Spinal cord (tissue), 10 donors: Measurements from ENCODE around the gene PLK5. TPM values are rescaled to one million over a fixed set of nuclear protein-coding genes. Genes with fewer than 3 reads are reported as not detected.
"Not testable (repeated sequence)": the region's sequence is repeated elsewhere in the genome, so short reads cannot be mapped to it uniquely, and the experiment has no call there.

ENCODE experiments used
- DNase-seq, 6 donors: peaks; one replicate each; pipeline versions ENCODE4 v3.0.0 to v3.0.0-alpha.2; 2013 to 2015; ENCODE audit warnings: low spot score in 6 of 6, low read depth in 4 of 6
- H3K27ac ChIP-seq: one replicate; pipeline ENCODE4 v1.5.1; 2013; ENCODE audit warnings: low read depth, low read length, control low read depth
- H3K27me3 ChIP-seq: one replicate; pipeline ENCODE4 v1.6.1; 2013; ENCODE audit warnings: low read length; ENCODE audit not compliant: control insufficient read depth, insufficient read depth
- H3K36me3 ChIP-seq: one replicate; pipeline ENCODE4 v1.6.1; 2013; ENCODE audit warnings: low read length; ENCODE audit not compliant: control insufficient read depth, insufficient read depth
- H3K4me1 ChIP-seq: one replicate; pipeline ENCODE4 v1.6.1; 2013; ENCODE audit warnings: low read length; ENCODE audit not compliant: control insufficient read depth, insufficient read depth
- H3K4me3 ChIP-seq: one replicate; pipeline ENCODE4 v1.5.1; 2013; ENCODE audit warnings: low read depth, low read length, control low read depth
- H3K9me3 ChIP-seq: one replicate; pipeline ENCODE4 v1.6.1; 2013; ENCODE audit warnings: low read length; ENCODE audit not compliant: control insufficient read depth, insufficient read depth
- WGBS: methylation state at CpG from one replicate; pipeline ENCODE4 v1.1.5; 2013; ENCODE audit warnings: missing lambda C conversion rate; ENCODE audit not compliant: insufficient coverage; 5-methylcytosine and 5-hydroxymethylcytosine counted together
- long read RNA-seq, 4 donors: transcript quantifications; one replicate each; lab custom pipeline, GENCODE V29; 2026
- polyA plus RNA-seq, 2 donors: library from polyadenylated mRNA; unstranded; fragments of 120-200 nt; gene quantifications; one replicate each; pipeline ENCODE4 v1.2.1, GENCODE V29; 2013; ENCODE audit not compliant: insufficient read length in 2 of 2
- total RNA-seq, 2 donors: library from RNA; depleted of rRNA in 1 of 2; stranded (reverse); fragments of 120-200 nt in 1 of 2; fragments of >200 nt in 1 of 2; gene quantifications; one replicate each; pipeline versions ENCODE4 v1.2.3 to v1.2.4, GENCODE V29; 2013 to 2014
- donor health status: healthy.

Gene PLK5
- total RNA-seq (under 1 TPM; 0.59 to 0.66 TPM), polyA plus RNA-seq (1 to 10 TPM; 4.2 to 5.9 TPM)
- long read RNA-seq, donor 1, partial matches to known transcripts: 1,069 of 1,087 reads
- long read RNA-seq, donor 1, other reads (novel, unspliced or antisense): 18 of 1,087 reads
- long read RNA-seq, donor 2, partial matches to known transcripts: 0 of 1 reads
- long read RNA-seq, donor 2, other reads (novel, unspliced or antisense): 0 of 1 reads
- long read RNA-seq, donor 3: 0 reads
- long read RNA-seq, donor 4, partial matches to known transcripts: 1,534 of 1,557 reads
- long read RNA-seq, donor 4, other reads (novel, unspliced or antisense): 23 of 1,557 reads

GRCh38 chr19:1523412-1524286 lies at the start of gene PLK5:
Gene PLK5 (plus strand): TSS chr19:1524077. CDS start chr19:1526997, 2,920 bp downstream.
- 7% methylated on average over 92 of the region's 92 CpGs for WGBS
- Histone ChIP-seq H3K4me1 (peaks cover 29% of the 10 kb centered on the region), H3K27ac (no peak within 1 kb of the TSS), H3K9me3 (no peaks in the 10 kb centered on the region), H3K27me3 (peaks cover 20% of the 10 kb centered on the region), H3K36me3 (peaks cover 25% of the 10 kb centered on the region), H3K4me3 (no peak within 1 kb of the TSS)
- DNase-seq: peak in 2 of 6 donors; percentile 48 to 50

- no peak for DNase-seq
- Histone ChIP-seq H3K9me3 (no peaks in the 10 kb centered on the region), H3K4me3 (no peak overlapping the region), H3K36me3 (peaks cover 70% of the 10 kb centered on the region), H3K4me1 (peaks cover 89% of the 10 kb centered on the region), H3K27ac (peak overlapping the region; percentile 75), H3K27me3 (peaks cover 16% of the 10 kb centered on the region)
- WGBS: 82% methylated on average over 26 of the region's 26 CpGs
Observed at GRCh38 chr19:1474765-1475351, 49.0 kb upstream of the PLK5 start.

- 90% methylated on average over 31 of the region's 31 CpGs for WGBS
- no peaks in the 10 kb centered on the region for H3K9me3 ChIP-seq
- no peak for DNase-seq
- peaks cover 10% of the 10 kb centered on the region for H3K27me3 ChIP-seq
- no peak overlapping the region for H3K27ac ChIP-seq
- peaks cover 79% of the 10 kb centered on the region for H3K4me1 ChIP-seq
- H3K4me3 ChIP-seq: no peak overlapping the region
- H3K36me3 ChIP-seq: peaks cover 59% of the 10 kb centered on the region
Observed at GRCh38 chr19:1475751-1476437, 48.0 kb upstream of the PLK5 start.

GRCh38 chr19:1477056-1477455 lies 46.8 kb upstream of the PLK5 start:
- 91% methylated on average over 7 of the region's 9 CpGs for WGBS
- Histone ChIP-seq H3K4me1 (peaks cover 67% of the 10 kb centered on the region), H3K36me3 (peaks cover 56% of the 10 kb centered on the region)
- H3K27me3 ChIP-seq, DNase-seq, H3K9me3 ChIP-seq, H3K4me3 ChIP-seq, H3K27ac ChIP-seq: not testable (repeated sequence)

- under 1% methylated on average over 68 of the region's 71 CpGs for WGBS
- peaks cover 52% of the 10 kb centered on the region for H3K36me3 ChIP-seq
- peaks cover 46% of the 10 kb centered on the region for H3K4me1 ChIP-seq
- H3K27me3 ChIP-seq: no peaks in the 10 kb centered on the region
- no peak within 1 kb of the TSS for H3K27ac ChIP-seq
- H3K4me3 ChIP-seq: peak within 1 kb of the TSS; percentile 74
- peak; percentile 77 to 98 (median 84) for DNase-seq
- no peaks in the 10 kb centered on the region for H3K9me3 ChIP-seq
Observed at GRCh38 chr19:1478934-1479707, 44.8 kb upstream of the PLK5 start, which contains the start of gene C19orf25. Gene C19orf25 (minus strand): TSS chr19:1479215. CDS start chr19:1478903, 312 bp downstream.

GRCh38 chr19:1481224-1481892 lies 42.5 kb upstream of the PLK5 start:
- no peaks in the 10 kb centered on the region for H3K9me3 ChIP-seq
- H3K27ac ChIP-seq: no peak overlapping the region
- H3K4me1 ChIP-seq: peaks cover 25% of the 10 kb centered on the region
- no peak overlapping the region for H3K4me3 ChIP-seq
- H3K27me3 ChIP-seq: no peaks in the 10 kb centered on the region
- DNase-seq: no peak
- peaks cover 30% of the 10 kb centered on the region for H3K36me3 ChIP-seq
- WGBS: 88% methylated on average over 26 of the region's 26 CpGs

- 91% methylated on average over 36 of the region's 36 CpGs for WGBS
- H3K27me3 ChIP-seq: no peaks in the 10 kb centered on the region
- peaks cover 23% of the 10 kb centered on the region for H3K4me1 ChIP-seq
- H3K4me3 ChIP-seq: no peak overlapping the region
- H3K27ac ChIP-seq: no peak overlapping the region
- no peak for DNase-seq
- H3K9me3 ChIP-seq: no peaks in the 10 kb centered on the region
- H3K36me3 ChIP-seq: peaks cover 29% of the 10 kb centered on the region
Observed at GRCh38 chr19:1481893-1482360, 42.0 kb upstream of the PLK5 start.

GRCh38 chr19:1482361-1483130 lies 41.3 kb upstream of the PLK5 start:
- no peaks in the 10 kb centered on the region for H3K27me3 ChIP-seq
- H3K27ac ChIP-seq: no peak overlapping the region
- WGBS: 85% methylated on average over 32 of the region's 37 CpGs
- peaks cover 32% of the 10 kb centered on the region for H3K36me3 ChIP-seq
- H3K4me3 ChIP-seq: no peak overlapping the region
- H3K9me3 ChIP-seq: no peaks in the 10 kb centered on the region
- DNase-seq: no peak
- H3K4me1 ChIP-seq: peaks cover 17% of the 10 kb centered on the region
